ENCODE measurements around the gene JSRP1.
A peak's percentile ranks its signal among the peaks of the same experiment; 100 is the strongest.

Gene JSRP1, protein sequence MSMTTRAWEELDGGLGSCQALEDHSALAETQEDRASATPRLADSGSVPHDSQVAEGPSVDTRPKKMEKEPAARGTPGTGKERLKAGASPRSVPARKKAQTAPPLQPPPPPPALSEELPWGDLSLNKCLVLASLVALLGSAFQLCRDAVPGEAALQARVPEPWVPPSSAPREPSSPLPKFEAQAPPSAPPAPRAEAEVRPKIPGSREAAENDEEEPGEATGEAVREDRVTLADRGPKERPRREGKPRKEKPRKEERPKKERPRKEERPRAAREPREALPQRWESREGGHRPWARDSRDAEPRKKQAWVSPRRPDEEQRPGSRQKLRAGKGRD

DNA sequence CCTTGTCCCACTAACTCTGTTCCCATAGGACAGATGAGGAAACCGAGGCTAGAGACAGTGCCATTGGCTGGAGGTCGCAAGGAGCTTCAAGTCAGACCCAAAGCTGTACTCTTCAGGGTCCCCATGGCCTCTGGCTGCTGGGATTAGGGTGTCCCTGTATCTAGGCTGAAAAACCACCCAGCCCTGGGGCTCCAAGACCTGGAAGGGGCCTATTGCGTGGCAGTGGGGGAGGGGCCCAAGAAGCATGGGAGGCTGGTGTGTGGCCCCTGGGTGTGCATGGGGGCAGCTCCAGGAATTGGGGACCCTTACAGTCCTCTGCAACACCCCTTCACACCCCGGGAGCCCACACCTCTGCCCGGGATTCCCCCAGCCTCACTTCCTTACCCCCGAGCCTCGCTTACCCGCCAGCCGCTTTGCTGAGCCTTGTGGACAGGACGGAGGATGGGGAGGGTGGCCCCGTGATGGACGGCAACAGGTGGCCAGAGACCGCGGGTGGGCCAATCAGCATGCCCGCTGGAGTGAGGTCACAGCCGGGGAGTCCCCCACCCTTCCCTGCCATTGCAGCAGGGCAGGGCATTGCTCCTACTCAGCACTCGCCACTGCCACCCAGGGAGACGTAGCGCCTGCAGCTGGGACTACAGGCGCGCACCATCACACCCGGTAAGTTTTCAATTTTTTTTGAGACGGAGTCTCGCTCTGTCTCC is at the start of gene JSRP1:
Gene JSRP1, minus strand, starts transcription at position 436 of the 704 bp plus-strand sequence. CDS start 1,103 bp downstream, outside the sequence.
- peak; percentile 73 for DNase-seq
- in situ Hi-C loops (cut with HindIII; ENCODE audit: low pct_ligation_motif_present, low pct_unique_long_range_greater_than_20kb, low sequenced_read_pairs), result no loop called here

DNA sequence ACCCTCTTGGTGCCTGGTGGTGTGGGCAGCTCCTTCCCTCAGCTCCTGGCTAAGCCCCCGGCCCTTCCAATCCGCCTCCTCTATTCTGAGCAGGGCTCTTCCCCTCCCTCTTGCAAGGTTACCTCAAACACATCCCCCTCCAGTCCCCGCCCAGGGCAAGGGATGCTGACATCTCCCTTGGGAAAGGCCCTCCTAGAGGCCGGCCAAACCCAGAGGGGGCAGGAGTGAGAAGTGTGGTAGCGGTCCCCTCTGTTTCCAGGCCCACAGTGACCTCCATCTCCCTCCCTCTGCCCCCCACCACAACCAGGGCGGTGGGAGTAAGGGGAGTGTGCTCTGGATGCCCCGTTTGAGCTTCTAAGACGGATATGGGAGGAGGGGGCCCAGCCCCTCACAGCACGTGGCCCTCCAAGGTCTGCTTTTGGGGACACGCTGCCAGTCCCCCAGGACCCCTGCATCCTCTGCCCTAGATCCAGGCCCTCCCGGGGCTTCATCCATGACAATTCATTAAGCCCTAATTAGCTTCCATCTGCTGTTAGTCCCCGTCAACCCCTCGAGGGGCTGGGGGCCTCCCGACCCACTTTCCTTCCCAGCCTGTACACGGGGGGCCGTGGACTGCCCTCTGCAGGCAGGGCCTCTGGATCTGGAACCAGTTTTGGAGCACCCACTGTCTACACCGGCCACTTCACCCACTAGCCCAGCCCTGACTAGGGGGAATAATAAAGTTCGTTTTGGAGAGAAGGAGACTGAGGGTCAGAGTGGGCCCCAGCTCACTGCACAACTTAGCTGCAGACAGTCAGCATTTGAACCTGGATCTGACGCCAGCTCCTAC is 49.4 kb upstream of the JSRP1 start:
- in situ Hi-C loops (cut with HindIII; ENCODE audit: low pct_ligation_motif_present, low pct_unique_long_range_greater_than_20kb, low sequenced_read_pairs), result no loop called here
- DNase-seq, result no peak

DNA sequence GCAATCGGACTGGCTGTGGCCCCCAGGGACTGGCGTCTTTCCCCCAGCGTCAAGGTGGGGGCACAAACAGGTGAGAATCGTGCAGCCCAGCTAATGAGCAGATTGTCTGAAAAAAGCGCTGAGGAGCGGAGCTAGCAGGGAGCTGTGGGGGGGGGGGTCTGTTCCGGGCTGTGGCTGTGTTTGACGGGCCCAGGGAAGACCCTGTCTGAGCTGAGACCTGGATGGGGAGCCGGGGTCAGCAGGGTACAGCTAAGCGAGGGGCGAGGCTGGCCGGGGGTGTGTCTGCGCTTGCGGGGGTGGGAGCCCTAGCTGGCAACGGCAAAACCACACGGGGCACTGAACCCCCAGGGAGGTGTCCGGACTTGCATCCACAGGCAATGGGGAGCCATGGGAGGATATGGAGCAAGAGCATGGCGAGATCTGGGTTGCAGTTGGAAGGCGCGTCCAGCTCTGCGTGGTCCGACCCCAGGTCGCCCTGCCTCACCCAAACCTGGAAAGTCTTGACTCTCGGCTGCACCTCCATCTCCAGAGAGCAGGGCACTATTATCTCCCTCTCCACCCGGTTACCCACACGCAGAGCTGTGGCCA is 47.1 kb upstream of the JSRP1 start:
- in situ Hi-C loops (cut with HindIII; ENCODE audit: low pct_ligation_motif_present, low pct_unique_long_range_greater_than_20kb, low sequenced_read_pairs), result no loop called here
- DNase-seq, result no peak

DNA sequence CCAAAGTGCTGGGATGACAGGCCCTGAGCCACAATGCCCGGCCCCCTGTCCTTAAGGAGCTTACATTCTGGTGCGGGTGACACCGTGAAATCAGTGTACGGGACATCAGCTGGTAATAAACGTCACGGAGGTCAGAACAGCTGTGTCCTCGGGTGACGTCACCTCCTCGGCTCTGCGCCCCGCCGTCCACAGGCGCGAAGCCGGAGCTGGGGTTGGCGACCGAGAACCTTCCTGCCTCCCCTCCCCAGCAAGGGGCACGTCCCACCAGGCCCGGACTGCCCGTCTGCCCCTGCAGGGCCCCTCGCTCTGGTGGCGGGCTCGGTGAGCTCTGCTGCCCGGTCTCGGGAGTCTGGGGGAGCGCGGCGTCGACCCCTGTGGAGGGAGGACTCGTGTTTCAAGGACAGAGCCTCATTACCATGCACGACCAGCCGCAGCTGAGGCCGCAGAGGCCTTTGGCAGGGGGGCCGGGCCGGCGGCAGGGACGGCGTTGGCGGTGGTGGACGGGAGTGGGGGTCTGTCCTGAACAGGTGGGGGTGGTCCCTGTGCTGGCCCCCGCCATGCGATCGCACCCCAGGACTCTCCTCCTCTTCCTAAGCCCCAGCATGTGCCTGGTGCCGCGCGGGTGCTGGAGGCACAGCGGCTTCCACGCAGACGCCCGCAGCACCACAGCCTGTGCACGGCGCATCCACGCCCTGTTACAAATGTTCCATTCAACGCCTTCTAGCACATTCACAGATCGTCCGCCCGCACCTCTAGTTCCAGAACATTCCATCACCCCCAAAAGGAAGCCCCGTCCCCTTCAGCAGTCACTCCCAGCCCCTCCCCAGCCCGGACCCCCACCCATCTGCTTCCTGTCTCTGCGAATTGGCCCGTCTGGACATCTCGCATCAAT is 46.3 kb upstream of the JSRP1 start:
- in situ Hi-C loops (cut with HindIII; ENCODE audit: low pct_ligation_motif_present, low pct_unique_long_range_greater_than_20kb, low sequenced_read_pairs), result no loop called here
- no peak for DNase-seq

DNA sequence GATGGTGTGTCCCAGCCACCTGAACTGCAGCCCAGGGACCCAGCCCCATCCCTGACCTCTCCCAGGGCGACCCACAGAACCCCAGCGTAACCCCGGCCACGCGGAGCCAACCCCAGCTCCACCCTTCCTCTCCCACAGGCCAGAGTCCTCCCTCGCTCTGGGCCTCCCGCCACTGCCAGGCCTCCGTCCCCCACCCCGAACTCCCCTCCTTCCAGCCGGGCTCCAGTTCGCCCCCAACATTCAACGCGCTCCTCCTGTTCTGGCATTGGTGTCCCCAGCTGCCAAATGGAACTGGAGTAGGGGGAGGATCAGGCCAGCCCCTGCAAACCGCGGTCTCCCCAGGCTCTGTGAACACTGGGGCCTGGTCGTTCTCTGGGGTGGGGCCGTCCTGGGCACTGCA is 44.3 kb upstream of the JSRP1 start:
- no peak for DNase-seq
- in situ Hi-C loops (cut with HindIII; ENCODE audit: low pct_ligation_motif_present, low pct_unique_long_range_greater_than_20kb, low sequenced_read_pairs), result no loop called here

DNA sequence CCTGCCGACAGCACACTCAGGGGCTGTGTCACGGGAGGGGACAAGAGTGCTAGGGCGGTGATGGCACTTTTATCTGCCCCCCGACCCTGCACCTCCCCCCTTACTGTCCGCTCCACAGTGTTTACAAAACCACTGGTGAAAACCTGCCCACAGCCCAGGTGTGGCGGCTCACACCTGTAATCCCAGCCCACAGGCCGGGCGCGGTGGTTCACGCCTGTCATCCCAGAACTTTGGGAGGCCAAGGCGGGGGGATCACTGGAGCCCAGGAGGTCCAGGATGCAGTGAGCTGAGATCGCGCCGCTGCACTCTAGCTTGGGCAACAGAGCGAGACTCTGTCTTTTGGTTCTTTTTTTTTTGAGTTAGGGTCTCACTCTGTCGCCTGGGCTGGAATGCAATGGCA is 39.9 kb upstream of the JSRP1 start:
- DNase-seq, result no peak
- in situ Hi-C loops (cut with HindIII; ENCODE audit: low pct_ligation_motif_present, low pct_unique_long_range_greater_than_20kb, low sequenced_read_pairs), result no loop called here

DNA sequence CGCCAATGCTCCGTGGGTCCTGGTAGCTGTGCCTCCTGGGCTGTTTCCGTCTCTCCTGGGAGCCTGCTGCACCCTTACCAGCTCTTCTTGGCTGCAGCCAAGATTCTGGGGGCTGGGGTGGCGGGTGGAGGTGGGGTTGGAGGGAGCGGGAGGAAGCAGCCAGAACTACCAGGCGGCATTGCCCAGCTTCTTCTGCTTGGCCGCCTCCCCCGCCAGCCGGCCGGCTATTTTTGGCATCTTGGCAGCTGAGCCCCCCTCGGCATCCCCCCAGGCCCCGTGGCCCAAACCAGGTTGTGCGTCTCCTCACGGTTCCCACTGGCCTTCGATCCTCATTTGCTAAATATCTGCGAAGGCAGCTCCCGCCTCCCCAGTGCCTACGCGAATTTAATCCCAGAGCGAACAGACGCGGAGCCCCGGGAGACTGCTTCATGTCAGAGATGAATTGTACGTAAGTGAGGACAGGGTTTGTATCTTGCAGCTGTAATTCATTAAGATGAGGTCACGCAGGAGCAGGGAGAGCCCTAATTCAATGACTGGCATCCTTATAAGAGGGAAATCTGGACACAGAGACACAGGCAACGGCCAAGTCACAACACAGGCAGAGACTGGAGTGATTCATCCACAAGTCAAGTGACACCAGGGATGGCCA is 38.6 kb upstream of the JSRP1 start:
- no peak for DNase-seq
- in situ Hi-C loops (cut with HindIII; ENCODE audit: low pct_ligation_motif_present, low pct_unique_long_range_greater_than_20kb, low sequenced_read_pairs), result no loop called here

DNA sequence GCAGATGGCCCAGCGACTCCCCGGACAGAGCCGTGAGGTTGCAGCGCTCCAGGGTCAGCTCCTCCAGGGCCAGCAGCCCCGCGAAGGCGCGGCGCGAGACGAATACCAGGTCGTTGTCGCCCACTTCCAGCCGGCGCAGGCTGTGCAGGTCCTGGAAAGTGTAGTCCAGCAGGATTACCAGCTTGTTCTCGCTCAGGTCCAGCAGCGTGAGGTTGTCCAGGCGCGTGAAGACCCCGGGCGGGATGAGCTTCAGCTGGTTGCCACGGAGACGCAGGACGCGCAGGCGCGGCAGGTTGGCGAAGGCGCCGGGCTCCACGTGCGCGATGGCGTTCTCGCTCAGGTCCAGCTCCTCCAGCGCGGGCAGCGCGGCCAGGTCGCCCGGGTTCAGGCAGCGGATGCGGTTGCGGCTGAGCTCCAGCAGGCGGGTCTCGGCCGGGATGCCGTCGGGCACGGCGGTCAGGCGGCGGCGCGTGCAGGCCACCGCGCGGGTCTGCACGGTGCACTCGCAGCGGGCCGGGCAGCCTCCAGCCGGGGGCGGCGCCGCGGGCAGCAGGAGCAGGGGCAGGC is 35.1 kb upstream of the JSRP1 start:
- in situ Hi-C loops (cut with HindIII; ENCODE audit: low pct_ligation_motif_present, low pct_unique_long_range_greater_than_20kb, low sequenced_read_pairs), result no loop called here
- no peak for DNase-seq

DNA sequence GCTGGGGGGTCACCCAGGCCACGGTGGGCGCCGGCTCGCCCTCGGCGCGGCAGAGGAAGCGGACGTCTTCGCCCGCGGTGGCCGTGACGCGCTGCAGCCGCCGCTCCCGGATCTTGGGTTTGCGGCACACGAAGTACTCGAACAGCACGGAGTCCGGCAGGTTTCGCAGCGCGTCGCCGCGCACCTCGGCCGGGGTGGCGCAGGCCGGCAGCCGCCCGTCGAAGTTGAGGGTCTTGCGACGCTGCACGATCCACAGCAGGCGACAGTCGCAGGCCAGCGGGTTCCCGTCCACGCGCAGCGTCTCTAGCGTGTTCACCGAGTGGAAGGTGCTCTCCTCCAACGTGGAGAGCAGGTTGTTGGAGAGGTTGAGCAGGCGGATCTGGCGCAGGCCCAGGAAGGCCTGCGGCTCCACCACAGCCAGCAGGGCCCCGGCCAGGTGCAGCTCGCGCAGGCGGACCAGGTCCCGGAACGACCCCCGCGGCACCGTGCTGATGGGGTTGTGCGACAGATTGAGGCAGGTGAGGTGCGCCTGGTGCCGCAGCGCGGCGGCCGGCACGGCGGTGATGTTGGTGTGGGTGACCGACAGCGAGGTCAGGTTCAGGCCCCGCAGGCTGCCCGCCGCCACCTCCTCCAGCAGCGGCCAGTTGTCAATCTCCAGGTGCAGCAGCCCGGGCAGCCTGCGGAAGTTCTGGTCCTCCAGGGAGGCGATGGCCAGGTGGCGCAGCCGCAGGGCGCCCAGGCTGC is 34.4 kb upstream of the JSRP1 start:
- in situ Hi-C loops (cut with HindIII; ENCODE audit: low pct_ligation_motif_present, low pct_unique_long_range_greater_than_20kb, low sequenced_read_pairs), result no loop called here
- DNase-seq, result no peak

DNA sequence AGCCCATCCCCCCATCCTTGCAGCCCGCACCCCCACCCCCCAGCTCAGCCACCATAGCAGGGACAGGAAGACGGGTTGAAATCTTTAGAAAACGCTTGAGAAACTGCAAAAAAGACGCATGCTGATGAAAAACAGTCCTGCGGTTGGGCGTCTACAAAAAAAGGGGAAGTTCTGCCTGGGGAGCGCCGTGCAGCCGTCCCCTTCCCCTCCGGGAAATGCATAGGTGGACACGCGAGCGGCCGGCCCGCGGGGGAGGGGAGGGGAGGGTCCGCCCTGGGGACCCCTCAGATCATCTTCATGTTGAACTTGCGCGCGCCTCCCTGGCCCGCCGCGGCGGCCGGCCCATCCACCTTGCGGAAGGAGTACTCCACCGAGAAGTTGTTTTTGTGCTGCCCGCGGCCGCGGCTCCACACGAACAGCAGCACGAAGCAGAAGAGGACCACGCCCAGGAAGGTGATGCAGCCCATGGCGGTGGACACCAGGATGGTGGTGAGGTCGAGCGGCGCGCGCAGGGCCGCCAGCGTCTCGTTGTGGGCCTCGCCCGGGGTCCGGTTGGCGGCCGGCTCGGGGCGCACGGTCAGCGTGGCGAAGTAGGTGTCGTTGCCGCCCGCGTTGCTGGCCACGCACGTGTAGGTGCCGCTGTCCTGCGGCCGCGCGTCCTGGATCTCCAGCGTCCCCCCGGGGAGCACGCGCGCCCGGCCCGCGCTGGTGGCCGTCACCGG is 33.7 kb upstream of the JSRP1 start:
- in situ Hi-C loops (cut with HindIII; ENCODE audit: low pct_ligation_motif_present, low pct_unique_long_range_greater_than_20kb, low sequenced_read_pairs), result no loop called here
- no peak for DNase-seq

DNA sequence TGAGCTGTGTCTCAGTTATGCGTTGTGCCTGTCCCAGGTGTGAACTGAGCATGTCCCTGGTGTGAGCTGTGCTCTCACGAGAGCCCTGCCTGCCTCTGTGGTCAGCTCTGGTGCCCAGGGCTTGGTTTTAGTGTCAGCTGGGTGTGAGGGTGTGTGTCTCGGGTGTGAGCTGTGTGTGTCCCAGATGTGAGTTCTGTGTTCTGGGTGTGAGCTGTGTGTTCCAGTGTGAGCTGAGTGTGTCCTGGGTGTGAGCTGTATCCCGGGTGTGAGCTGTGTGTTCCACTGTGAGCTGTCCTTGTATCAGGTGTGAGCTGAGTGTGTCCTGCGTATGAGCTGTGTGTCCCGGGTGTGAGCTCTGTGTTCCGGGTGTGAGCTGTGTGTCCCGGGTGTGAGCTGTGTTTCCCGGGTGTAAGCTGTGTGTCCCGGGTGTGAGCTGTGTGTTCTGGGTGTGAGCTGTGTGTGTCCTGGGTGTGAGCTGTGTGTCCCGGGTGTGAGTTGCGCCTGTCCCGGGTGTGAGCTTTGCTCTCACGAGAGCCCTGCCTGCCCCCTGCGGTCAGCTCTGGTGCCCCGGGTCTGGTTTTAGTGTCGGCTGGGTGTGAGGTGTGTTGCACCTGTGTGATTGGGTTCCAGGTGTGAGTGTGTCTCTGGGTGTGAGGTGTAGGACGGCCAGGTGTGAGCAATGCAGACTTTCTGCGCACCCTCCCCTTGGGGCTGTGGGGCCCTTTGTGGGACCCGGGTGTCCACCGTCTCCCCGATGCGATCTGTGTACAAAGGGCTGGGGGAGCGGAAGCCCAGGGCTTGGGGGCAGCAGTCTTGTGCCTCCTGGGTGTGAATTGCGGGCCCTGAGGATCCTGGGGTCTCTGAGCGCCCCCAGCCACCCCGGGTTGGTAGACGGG is 32.8 kb upstream of the JSRP1 start:
- in situ Hi-C loops (cut with HindIII; ENCODE audit: low pct_ligation_motif_present, low pct_unique_long_range_greater_than_20kb, low sequenced_read_pairs), result no loop called here
- no peak for DNase-seq

DNA sequence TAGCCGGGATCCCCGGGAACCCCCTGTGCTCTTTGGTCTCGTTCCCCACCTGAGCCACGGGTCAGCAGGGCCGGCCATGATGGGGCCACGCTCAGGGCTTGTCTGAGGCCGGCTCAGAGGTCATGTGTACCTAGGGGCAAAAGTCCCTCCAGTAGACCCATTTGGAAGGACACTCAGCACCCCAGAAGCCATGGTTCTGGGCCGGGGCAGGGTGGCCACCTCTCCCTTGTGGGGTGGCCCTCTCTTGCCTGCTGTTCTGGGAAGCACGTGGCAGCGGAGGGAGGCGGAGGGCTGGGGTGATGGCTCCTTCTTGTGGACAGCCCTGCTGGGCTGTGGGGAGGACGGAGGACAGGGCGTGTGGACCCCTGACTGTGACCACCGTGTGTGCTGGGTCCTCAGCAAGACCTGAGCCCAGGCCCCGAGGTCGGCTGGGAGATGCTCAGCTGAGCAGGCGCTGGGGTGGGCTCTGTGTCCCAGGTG is 32.2 kb upstream of the JSRP1 start:
- in situ Hi-C loops (cut with HindIII; ENCODE audit: low pct_ligation_motif_present, low pct_unique_long_range_greater_than_20kb, low sequenced_read_pairs), result no loop called here

DNA sequence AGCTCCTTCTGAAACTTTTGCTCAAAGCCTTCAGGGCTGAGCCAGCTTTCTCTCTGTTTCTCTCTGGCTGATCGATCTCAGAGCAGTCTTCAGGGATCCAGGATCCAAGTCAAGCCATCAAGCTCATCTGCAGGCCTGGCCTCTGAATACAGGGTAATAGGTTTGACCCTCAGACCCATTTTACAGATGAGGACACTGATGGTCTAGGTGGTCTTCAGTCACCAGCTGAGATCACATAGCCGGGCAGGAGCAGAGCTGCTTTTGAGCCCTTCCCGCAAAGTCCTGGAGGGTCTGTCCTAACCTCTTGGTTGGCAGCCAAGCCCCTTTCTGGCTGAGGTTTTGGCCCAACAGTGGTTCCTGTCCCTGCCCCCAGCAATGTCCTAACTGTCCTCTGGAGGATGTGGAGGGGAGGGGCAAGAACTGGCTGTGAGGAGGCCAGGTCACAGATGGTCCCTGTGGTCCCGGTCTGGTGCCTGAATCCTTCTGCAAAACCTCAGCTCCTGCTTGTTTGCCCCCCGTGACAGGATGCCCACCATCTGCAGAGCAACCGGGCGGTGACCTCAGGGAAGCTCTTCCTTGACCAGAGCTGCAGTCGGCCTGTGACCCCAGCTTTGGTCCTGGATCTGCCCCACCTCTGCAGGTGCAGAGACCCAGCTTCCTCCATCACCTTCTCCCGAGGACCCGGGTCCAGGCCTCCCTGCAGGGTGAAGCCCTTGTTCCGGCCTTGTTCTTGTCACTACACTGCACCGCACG is 31.5 kb upstream of the JSRP1 start:
- DNase-seq, result no peak
- in situ Hi-C loops (cut with HindIII; ENCODE audit: low pct_ligation_motif_present, low pct_unique_long_range_greater_than_20kb, low sequenced_read_pairs), result no loop called here

More for the DNA sequence above, 32.2 kb upstream of the JSRP1 start:
- DNase-seq, result no peak

DNA sequence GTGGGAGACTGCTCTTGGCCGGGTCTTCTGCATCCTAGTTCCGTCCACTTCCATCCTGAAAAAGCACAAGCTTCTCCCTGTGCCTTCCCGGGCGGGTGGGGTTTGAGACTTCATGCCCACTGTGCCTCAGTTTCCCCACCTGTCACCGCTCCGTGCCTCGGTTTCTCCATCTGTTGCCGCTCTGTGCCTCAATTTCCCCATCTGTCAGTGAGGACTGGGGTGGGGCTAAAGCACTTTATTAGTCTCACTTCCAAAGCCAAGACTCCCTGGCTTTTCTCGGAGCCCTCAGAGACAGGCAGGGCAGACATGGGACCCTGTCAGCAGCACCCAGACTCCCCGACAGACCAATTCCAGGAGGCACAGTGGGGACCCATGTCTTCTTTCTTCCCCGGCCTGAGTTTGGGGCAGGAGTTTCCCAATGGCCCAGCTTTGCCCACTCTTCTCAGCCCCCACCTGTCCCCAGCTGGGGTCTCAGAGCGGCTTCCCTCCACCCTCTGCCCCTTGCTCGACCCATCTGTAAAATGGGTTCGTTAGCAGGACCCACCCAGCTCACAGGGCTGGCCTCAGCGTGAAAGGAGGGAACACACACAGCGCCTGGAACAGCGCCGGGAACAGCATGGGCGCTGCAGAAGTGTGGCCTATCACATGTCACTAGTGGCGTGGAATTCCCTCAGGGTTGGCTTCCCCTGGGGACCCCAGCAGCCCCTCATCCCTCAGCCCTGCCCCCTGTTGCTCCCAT is 30.4 kb upstream of the JSRP1 start:
- DNase-seq, result no peak
- in situ Hi-C loops (cut with HindIII; ENCODE audit: low pct_ligation_motif_present, low pct_unique_long_range_greater_than_20kb, low sequenced_read_pairs), result no loop called here

Data from ACHN (cell line).